Neural cell (in vitro differentiated cells): Measurements from ENCODE around the gene CHRNA4. TPM values are rescaled to one million over a fixed set of nuclear protein-coding genes. Genes with fewer than 3 reads are reported as not detected.

ENCODE experiments used
- H2AFZ ChIP-seq: fragments of 200-600, 300-800 bp; sonication (generic), shearing (Covaris generic); 2 replicates; pipeline ENCODE4 v1.6.0; 2014; ENCODE audit warnings: low read depth, mild to moderate bottlenecking, antibody characterized with exemption, low read length, moderate library complexity
- H3F3A ChIP-seq: fragments of 200-600 bp; shearing (Covaris generic); 2 replicates; pipeline ENCODE4 v1.6.1; 2016; ENCODE audit warnings: mild to moderate bottlenecking, moderate library complexity, mixed read lengths, antibody characterized with exemption, low read length; ENCODE audit not compliant: insufficient read depth, poor library complexity, severe bottlenecking
- H3K27ac ChIP-seq: fragments of 200-600, 300-800 bp; sonication (generic), shearing (Covaris generic); 2 replicates; pipeline ENCODE4 v1.5.1; 2014; ENCODE audit warnings: mild to moderate bottlenecking, low read length, moderate library complexity
- H3K27me3 ChIP-seq: fragments of 300-800, 200-600 bp; sonication (generic), shearing (Covaris generic); 2 replicates; pipeline ENCODE4 v1.6.0; 2014; ENCODE audit warnings: mild to moderate bottlenecking, low read depth, low read length, moderate library complexity; ENCODE audit not compliant: insufficient read depth
- H3K36me3 ChIP-seq: fragments of 300-800, 200-600 bp; sonication (generic), shearing (Covaris generic); 2 replicates; pipeline ENCODE4 v1.5.1; 2014; ENCODE audit warnings: mild to moderate bottlenecking, antibody characterized with exemption, low read length, moderate library complexity; ENCODE audit not compliant: insufficient read depth
- H3K4me2 ChIP-seq: fragments of 300-800, 200-600 bp; sonication (generic), shearing (Covaris generic); 2 replicates; pipeline ENCODE4 v1.6.0; 2014; ENCODE audit warnings: mild to moderate bottlenecking, low read length
- H3K4me3 ChIP-seq: fragments of 300-800, 200-600 bp; sonication (generic), shearing (Covaris generic); 2 replicates; pipeline ENCODE4 v1.5.1; 2014; ENCODE audit warnings: mild to moderate bottlenecking, low read length, moderate library complexity
- H3K79me2 ChIP-seq: fragments of 200-600 bp; shearing (Covaris generic); replicated peaks from 2 replicates; pipeline ENCODE4 v1.6.0; 2014; ENCODE audit warnings: mild to moderate bottlenecking, low read length, moderate library complexity; ENCODE audit not compliant: insufficient read depth
- H3K9ac ChIP-seq: fragments of 300-800, 200-600 bp; sonication (generic), shearing (Covaris generic); 2 replicates; pipeline ENCODE4 v1.6.1; 2016; ENCODE audit warnings: mild to moderate bottlenecking, low read length, mixed read lengths
- H3K9me2 ChIP-seq: fragments of 200-600 bp; shearing (Covaris generic); 2 replicates; pipeline ENCODE4 v1.6.1; 2016; ENCODE audit warnings: mild to moderate bottlenecking, low read length, mixed read lengths; ENCODE audit not compliant: insufficient read depth
- H3K9me3 ChIP-seq: fragments of 200-600, 300-800 bp; sonication (generic), shearing (Covaris generic); 2 replicates; pipeline ENCODE4 v1.6.1; 2016; ENCODE audit warnings: mild to moderate bottlenecking, mixed run types, low read length, moderate library complexity, mixed read lengths
- H4K20me1 ChIP-seq: fragments of 200-600 bp; shearing (Covaris generic); 2 replicates; pipeline ENCODE4 v1.6.1; 2016; ENCODE audit warnings: mild to moderate bottlenecking, mixed run types; ENCODE audit not compliant: insufficient read depth
- EP300 ChIP-seq: fragments of 450-650 bp; conservative IDR thresholded peaks from 2 replicates; pipeline ENCODE4 v1.6.1; 2014; ENCODE audit warnings: antibody characterized with exemption, mild to moderate bottlenecking, moderate library complexity; ENCODE audit not compliant: poor library complexity, severe bottlenecking
- EZH2 ChIP-seq: fragments of 200-600, 300-800 bp; shearing (Covaris generic), sonication (generic); IDR thresholded peaks from 2 replicates; pipeline ENCODE4 v1.6.1; 2014; ENCODE audit warnings: antibody characterized with exemption, low read length, borderline replicate concordance, mild to moderate bottlenecking; ENCODE audit not compliant: insufficient read depth, poor library complexity, severe bottlenecking
- MXI1 ChIP-seq: fragments of 450-650 bp; conservative IDR thresholded peaks from 2 replicates; pipeline ENCODE4 v1.6.1; 2014; ENCODE audit warnings: antibody characterized with exemption, mild to moderate bottlenecking; ENCODE audit not compliant: poor library complexity, severe bottlenecking
- POLR2AphosphoS5 ChIP-seq: IDR thresholded peaks from 2 replicates; pipeline ENCODE4 v1.6.1; 2012
- RAD21 ChIP-seq: fragments of 450-650 bp; conservative IDR thresholded peaks from 2 replicates; pipeline ENCODE4 v1.6.1; 2014; ENCODE audit warnings: antibody characterized with exemption, mild to moderate bottlenecking, moderate library complexity
- SMC3 ChIP-seq: fragments of 450-650 bp; conservative IDR thresholded peaks from 2 replicates; pipeline ENCODE4 v1.6.1; 2014; ENCODE audit warnings: antibody characterized with exemption, mild to moderate bottlenecking, moderate library complexity; ENCODE audit not compliant: poor library complexity
- TAF1 ChIP-seq: IDR thresholded peaks from 2 replicates; pipeline ENCODE4 v1.6.1; 2012; ENCODE audit warnings: low read depth
- polyA plus RNA-seq: library from polyadenylated mRNA; depleted of rRNA; stranded (reverse); fragments of >200 nt; gene quantifications from 2 replicates; pipeline ENCODE4 v1.2.3, GENCODE V29; 2014
- TF ChIP-seq, protein P1 (sequence below): fragments of 450-650 bp; IDR thresholded peaks from 2 replicates; pipeline ENCODE4 v1.5.1; 2014; ENCODE audit warnings: antibody characterized with exemption, mild to moderate bottlenecking, moderate library complexity; ENCODE audit not compliant: poor library complexity, severe bottlenecking
- TF ChIP-seq, protein P2 (sequence below): IDR thresholded peaks from 2 replicates; pipeline ENCODE4 v1.6.1; 2012; ENCODE audit warnings: borderline replicate concordance

The CHRNA4 gene
- polyA plus RNA-seq, 1 donor from 2014 or later = 6.8 TPM

DNA sequence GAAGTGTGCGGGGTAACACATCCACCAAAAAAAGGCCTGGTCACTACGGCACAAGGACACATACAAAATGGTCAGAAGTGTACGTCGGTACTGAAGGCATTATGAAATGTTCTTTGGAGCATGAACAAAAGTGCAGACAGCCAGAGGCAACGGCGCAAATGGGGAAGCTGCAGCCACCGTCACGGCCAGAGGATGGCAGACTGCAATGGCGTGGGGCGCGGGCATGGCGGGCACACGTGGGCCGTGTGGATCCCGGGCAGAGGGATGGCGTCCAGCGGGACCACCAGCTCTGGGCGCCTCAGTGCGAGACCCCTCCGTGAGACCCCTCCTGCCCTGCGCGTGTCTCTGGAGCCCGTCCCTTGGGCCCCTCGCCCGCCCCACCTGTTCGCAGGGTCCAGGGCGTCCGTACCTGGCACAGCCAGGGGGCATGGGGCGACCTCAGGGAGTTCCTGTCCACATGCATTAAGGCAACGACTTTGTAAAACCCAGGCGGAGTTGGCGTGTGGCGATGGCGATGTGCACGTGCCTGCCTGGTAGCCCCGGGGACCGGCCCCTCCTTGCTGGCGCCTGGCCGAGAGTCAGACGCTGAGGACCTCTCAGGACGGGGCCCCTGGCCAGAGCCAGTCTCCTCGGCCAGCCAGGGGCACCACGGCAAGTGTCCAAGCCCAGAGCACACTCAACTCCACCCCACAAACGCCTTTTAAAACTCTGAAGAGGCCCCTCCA is 39.5 kb upstream of the CHRNA4 start:
- H3K27ac ChIP-seq = no peak overlapping the region
- H3K79me2 ChIP-seq = no peaks in the 10 kb centered on the region
- TF ChIP-seq POLR2AphosphoS5 (no peak), RAD21 (no peak), EZH2 (no peak), MXI1 (no peak)
- TF ChIP-seq, protein P1, sequence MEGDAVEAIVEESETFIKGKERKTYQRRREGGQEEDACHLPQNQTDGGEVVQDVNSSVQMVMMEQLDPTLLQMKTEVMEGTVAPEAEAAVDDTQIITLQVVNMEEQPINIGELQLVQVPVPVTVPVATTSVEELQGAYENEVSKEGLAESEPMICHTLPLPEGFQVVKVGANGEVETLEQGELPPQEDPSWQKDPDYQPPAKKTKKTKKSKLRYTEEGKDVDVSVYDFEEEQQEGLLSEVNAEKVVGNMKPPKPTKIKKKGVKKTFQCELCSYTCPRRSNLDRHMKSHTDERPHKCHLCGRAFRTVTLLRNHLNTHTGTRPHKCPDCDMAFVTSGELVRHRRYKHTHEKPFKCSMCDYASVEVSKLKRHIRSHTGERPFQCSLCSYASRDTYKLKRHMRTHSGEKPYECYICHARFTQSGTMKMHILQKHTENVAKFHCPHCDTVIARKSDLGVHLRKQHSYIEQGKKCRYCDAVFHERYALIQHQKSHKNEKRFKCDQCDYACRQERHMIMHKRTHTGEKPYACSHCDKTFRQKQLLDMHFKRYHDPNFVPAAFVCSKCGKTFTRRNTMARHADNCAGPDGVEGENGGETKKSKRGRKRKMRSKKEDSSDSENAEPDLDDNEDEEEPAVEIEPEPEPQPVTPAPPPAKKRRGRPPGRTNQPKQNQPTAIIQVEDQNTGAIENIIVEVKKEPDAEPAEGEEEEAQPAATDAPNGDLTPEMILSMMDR = no peak
- H3K9me3 ChIP-seq = no peaks in the 10 kb centered on the region
- H3K27me3 ChIP-seq = no peaks in the 10 kb centered on the region
- H3K9ac ChIP-seq = no peak overlapping the region
- no peak overlapping the region for H2AFZ ChIP-seq
- no peaks in the 10 kb centered on the region for H3K9me2 ChIP-seq
- no peaks in the 10 kb centered on the region for H3K36me3 ChIP-seq
- no peak overlapping the region for H3K4me3 ChIP-seq
- H3K4me2 ChIP-seq = no peak overlapping the region
- no peaks in the 10 kb centered on the region for H3F3A ChIP-seq
- no peaks in the 10 kb centered on the region for H4K20me1 ChIP-seq

- Histone ChIP-seq H3K79me2 (no peaks in the 10 kb centered on the region), H3K4me3 (no peak overlapping the region), H3K9ac (no peak overlapping the region), H3K4me2 (no peak overlapping the region), H2AFZ (no peak overlapping the region), H3K27me3 (no peaks in the 10 kb centered on the region), H3K27ac (no peak overlapping the region), H3K9me3 (no peaks in the 10 kb centered on the region), H3F3A (no peaks in the 10 kb centered on the region), H3K36me3 (no peaks in the 10 kb centered on the region), H3K9me2 (no peaks in the 10 kb centered on the region), H4K20me1 (no peaks in the 10 kb centered on the region)
- TF ChIP-seq MXI1 (no peak), TAF1 (no peak), POLR2AphosphoS5 (no peak), SMC3 (no peak), EP300 (no peak), RAD21 (no peak), EZH2 (no peak)
- TF ChIP-seq, protein P2, sequence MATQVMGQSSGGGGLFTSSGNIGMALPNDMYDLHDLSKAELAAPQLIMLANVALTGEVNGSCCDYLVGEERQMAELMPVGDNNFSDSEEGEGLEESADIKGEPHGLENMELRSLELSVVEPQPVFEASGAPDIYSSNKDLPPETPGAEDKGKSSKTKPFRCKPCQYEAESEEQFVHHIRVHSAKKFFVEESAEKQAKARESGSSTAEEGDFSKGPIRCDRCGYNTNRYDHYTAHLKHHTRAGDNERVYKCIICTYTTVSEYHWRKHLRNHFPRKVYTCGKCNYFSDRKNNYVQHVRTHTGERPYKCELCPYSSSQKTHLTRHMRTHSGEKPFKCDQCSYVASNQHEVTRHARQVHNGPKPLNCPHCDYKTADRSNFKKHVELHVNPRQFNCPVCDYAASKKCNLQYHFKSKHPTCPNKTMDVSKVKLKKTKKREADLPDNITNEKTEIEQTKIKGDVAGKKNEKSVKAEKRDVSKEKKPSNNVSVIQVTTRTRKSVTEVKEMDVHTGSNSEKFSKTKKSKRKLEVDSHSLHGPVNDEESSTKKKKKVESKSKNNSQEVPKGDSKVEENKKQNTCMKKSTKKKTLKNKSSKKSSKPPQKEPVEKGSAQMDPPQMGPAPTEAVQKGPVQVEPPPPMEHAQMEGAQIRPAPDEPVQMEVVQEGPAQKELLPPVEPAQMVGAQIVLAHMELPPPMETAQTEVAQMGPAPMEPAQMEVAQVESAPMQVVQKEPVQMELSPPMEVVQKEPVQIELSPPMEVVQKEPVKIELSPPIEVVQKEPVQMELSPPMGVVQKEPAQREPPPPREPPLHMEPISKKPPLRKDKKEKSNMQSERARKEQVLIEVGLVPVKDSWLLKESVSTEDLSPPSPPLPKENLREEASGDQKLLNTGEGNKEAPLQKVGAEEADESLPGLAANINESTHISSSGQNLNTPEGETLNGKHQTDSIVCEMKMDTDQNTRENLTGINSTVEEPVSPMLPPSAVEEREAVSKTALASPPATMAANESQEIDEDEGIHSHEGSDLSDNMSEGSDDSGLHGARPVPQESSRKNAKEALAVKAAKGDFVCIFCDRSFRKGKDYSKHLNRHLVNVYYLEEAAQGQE = no peak
- TF ChIP-seq, protein P1 = no peak
Observed at GRCh38 chr20:63399596-63400375, 38.6 kb upstream of the CHRNA4 start.
